GM12875 (cell line): Measurements from ENCODE around the gene CLIP4.
"Not testable (repeated sequence)": the region's sequence is repeated elsewhere in the genome, so short reads cannot be mapped to it uniquely, and the experiment has no call there.

Source experiments
- H3K4me3 ChIP-seq: one replicate; pipeline ENCODE4 v1.5.1; 2011; ENCODE audit warnings: low read depth, low read length, control low read depth
- TF ChIP-seq, protein P1 (sequence below): IDR thresholded peaks from 2 replicates; pipeline ENCODE4 v1.5.1; 2011; ENCODE audit warnings: low read depth, mild to moderate bottlenecking, control low read depth, inconsistent platforms, low read length, moderate library complexity, borderline replicate concordance; ENCODE audit not compliant: insufficient read depth

CLIP4 gene

DNA sequence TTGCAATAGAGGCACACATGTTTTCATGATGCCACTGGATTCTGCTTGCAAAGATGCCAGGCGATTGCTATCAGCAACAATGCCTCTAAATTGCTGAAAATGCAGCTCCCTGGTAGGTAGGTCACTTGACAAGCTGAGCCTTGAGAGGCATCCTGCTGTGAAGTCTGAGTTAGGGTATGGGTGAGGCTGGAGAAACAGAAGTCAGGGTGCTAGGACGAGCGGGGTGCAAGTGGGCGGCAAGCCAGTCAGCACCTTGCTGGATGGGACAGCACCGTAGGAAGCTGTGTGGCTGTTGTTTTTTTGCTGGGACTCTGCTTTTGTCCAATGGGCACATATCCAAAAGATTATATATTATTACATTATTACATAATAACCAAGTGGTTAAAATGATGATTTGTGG, 10.5 kb upstream of the CLIP4 start:
- H3K4me3 ChIP-seq, result no peak overlapping the region
- TF ChIP-seq, protein P1, sequence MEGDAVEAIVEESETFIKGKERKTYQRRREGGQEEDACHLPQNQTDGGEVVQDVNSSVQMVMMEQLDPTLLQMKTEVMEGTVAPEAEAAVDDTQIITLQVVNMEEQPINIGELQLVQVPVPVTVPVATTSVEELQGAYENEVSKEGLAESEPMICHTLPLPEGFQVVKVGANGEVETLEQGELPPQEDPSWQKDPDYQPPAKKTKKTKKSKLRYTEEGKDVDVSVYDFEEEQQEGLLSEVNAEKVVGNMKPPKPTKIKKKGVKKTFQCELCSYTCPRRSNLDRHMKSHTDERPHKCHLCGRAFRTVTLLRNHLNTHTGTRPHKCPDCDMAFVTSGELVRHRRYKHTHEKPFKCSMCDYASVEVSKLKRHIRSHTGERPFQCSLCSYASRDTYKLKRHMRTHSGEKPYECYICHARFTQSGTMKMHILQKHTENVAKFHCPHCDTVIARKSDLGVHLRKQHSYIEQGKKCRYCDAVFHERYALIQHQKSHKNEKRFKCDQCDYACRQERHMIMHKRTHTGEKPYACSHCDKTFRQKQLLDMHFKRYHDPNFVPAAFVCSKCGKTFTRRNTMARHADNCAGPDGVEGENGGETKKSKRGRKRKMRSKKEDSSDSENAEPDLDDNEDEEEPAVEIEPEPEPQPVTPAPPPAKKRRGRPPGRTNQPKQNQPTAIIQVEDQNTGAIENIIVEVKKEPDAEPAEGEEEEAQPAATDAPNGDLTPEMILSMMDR, result no peak

DNA sequence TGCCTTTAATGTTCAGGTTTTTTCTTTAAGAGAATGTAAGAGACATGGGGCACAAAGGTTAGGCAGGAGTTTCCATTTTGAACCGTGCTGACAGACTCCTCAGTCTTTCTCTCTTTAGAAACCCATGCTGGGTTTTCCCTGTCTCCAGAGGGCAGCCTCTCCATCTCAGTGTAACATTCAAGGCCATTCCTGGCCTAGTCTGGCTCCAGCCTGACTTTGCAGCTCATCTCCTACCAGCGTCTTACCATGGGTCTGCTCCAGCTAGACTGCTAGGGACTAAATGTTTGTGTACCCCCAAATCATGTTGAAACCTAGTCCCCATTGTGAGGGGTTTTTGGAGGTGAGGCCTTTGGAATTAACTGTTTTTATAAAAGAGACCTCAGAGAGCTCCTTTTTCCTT, 9.8 kb upstream of the CLIP4 start:
- TF ChIP-seq, protein P1, result no peak

DNA sequence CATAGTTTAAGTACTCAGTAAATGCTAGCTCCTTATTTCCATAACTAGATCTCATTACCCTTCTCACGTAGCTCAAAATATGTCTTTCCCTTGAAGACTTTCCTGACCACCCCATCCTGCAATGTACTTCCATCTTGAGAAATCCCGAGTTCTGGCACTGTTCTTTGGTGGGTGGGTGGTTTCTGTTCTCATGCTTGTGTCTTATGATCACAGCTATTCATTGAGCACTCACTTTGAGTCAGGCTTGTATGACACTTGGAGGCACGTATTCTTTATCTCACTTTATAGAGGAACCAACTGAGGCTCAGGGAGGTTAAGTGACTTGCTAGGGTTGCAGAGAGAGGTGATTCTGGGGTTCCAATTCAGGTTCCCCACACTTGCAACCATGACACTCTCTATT, 9.0 kb upstream of the CLIP4 start:
- TF ChIP-seq, protein P1, result no peak
- H3K4me3 ChIP-seq, result no peak overlapping the region

More for the DNA sequence above, 9.8 kb upstream of the CLIP4 start:
- no peak overlapping the region for H3K4me3 ChIP-seq

DNA sequence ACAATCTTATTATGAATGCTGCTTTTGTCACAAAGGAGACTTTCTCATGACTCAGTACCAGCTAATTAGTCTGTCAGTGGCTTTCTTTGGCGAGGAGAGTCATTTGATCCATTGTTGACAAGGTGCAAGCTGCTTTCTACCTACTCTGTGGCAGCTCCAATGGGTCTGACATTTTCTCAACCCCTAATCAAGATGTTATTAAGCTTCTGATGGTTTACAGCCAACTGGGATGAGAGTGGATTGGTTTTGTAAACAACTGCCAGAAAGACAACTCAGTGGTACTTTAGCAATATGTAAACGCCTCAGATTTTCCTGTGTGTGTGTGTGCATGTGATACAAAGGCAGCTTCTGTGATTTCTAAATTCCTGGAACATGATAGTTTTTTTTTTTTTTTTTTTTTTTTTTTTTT, 8.2 kb upstream of the CLIP4 start:
- TF ChIP-seq, protein P1, result no peak
- H3K4me3 ChIP-seq, result no peak overlapping the region

DNA sequence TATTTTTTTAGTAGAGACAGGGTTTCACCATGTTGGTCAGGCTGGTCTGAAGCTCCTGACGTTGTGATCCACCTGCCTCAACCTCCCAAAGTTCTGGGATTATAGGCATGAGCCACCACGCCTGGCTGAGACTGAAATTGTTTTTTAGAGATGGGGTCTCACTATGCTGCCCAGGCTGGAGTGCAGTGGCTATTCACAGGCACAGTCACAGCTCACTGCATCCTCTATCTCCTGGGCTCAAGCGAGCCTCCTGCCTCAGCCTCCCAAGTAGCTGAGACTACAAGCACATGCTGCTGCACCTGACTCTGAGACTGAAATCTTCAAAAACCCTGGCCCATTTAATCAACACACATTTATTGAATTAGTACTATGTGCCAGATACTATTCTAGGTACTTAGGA, 7.7 kb upstream of the CLIP4 start:
- not testable (repeated sequence) for H3K4me3 ChIP-seq

DNA sequence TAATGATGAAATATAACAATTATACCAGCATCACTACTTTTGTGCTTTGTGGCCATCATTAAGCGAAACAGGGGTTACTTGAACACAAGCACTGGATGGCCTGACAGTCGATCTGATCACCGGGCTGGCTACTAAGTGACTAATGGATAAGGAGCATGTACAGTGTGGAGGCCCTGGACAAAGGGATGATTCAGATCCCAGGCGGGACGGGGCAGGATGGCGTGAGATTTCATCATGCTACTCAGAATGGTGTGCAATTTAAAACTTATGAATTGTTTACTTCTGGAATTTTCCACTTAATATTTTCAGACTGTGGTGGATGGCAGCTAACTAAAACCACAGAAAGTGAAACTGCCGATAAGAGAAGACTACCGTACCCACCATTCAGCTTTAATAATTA, 7.0 kb upstream of the CLIP4 start:
- no peak overlapping the region for H3K4me3 ChIP-seq
- TF ChIP-seq, protein P1, result no peak

DNA sequence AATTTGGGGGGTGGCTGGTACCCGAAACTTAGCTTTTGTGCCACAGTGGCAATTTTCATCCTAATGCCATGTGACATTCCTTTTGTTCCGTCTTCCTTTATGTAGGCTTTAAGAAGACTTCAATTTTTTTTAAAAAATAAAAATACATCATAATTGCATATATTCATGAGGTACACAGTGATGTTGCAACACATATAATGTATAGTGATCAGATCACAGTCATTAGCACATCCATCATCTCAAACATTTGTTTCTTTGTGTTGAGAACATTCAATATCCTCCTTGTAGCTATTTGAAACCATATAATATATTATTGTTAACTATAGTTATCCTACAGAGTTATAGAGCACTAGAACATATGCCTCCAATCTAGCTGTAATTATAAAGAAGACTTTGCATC, 6.0 kb upstream of the CLIP4 start:
- TF ChIP-seq, protein P1, result no peak
- H3K4me3 ChIP-seq, result no peak overlapping the region

DNA sequence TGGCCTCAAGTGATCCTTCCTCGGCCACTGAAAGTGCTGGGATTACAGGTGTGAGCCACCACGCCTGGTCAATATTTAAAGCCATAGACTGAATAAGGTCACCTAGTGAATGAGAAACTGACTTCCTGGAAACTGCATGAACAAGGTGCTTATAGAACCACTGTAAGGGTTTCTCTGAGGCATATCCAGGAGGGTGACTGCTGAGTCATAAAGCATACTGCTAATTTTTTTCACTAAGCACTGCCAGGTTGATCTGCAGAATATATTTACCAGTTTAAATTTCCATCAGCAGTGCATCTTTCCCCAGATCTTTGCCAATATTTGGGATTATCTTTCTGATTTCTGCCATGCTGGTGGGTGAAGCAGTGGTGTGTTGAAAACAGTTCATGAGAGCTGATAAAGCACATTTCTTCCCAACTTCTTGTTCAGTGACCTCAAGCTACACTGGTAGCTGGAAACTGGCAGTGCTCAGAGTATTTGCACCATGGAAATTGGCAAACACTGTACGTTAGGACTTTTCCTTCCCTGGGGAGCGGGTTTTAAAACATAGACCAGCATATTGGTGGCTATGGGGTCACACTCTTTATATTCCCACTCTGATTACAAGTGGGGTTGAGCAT, 4.2 kb upstream of the CLIP4 start:
- no peak overlapping the region for H3K4me3 ChIP-seq
- TF ChIP-seq, protein P1, result no peak
